Anterior cingulate cortex (tissue), 58 donors: ENCODE data around the gene PFN4.
A peak's percentile ranks its signal among the peaks of the same experiment; 100 is the strongest.
"Not testable (repeated sequence)": the region's sequence is repeated elsewhere in the genome, so short reads cannot be mapped to it uniquely, and the experiment has no call there.

Experiments
- DNase-seq, 58 donors: peaks; one replicate each; lab custom pipeline; 2025; lab: John Stamatoyannopoulos, UW

Gene PFN4, protein sequence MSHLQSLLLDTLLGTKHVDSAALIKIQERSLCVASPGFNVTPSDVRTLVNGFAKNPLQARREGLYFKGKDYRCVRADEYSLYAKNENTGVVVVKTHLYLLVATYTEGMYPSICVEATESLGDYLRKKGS

DNA sequence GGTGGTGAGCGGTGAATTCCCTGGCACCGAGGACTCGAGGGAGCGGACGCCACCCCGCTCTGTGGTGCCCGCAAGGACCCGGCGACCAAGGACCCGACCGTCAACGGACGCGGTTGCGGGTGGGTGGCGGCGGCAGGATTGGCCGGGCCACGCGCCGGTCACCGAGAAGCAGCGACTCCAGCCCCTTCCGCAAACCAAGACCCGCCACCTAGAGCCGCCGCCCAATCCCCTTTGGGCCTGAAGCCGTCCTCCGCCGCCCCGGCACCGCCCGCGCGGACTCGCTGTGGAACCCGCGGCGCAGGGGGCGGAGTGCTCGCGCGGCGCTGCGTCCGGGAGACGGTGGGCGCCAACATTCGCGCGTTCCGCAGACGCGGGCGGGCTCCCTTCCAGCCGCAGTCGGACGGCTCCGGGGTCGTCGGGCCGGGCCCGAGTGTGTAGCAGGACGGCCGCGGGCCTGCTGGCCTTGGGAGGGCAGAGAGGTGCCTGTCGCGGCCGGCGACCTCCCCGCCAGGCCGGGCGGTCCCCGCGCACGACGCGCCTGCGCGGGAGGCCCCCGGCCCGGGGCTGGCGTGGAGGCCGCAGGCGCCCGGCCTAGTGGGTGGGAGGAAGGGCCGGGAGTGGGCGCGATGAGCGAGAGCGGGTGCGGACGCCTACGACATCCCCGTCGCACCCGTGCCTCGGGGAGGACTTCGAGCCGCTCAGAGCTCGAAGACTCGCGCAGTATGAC is at the start of gene PFN4, which contains the start of gene FAM228B:
Gene PFN4, minus strand, starts transcription at position 140 of the 727 bp plus-strand sequence. CDS start 799 bp downstream, outside the sequence.
Gene FAM228B, plus strand, starts transcription at position 275 of the 727 bp plus-strand sequence. CDS start 893 bp downstream, outside the sequence.
- DNase-seq = peak; percentile 38 to 93 (median 82)

DNA sequence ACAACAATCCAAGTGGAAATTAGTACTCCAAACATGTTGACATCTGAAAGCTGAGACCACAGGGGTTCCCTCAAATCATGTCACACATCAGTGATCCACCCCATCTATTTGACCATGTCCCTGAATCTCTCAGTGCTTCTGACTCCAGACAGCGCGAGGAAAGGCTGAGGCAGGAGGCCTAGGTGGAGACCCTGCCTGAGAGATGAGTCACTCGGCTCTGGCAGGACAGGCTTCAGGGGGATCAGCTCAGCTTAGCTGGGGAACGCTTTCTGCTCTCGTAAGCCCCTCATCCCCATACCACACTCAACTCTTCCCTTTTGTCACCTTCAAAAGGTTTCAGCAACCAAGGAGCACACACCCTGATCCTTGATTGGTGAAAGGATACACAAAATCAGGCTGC is 45.9 kb upstream of the PFN4 start:
- DNase-seq = no peak

DNA sequence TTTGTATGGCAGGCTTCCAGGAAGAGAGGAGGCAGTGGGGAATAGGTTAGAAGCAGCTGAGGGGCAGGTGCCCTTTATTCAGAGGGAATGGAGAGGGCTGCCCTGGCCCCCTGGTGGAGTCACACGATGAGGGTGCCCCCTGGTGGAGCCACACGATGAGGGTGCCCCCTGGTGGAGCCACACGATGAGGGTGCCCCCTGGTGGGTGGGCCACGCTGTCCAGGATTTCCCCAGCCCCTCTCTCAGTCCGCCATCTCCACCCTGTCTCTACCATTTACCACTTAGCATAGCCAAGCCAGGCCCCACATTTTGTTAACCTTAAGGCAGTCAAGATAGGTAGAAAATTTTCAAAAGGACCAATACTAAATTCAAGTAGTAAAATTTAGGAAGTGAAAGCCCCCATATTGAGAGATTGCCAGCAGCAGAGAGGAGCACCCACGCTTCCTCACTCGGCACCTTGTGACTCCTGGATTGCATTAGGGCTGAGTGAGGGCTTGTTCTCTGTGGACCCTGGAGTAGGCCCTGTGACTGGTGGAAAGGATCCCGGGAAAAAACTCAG is 41.4 kb upstream of the PFN4 start:
- no peak for DNase-seq

DNA sequence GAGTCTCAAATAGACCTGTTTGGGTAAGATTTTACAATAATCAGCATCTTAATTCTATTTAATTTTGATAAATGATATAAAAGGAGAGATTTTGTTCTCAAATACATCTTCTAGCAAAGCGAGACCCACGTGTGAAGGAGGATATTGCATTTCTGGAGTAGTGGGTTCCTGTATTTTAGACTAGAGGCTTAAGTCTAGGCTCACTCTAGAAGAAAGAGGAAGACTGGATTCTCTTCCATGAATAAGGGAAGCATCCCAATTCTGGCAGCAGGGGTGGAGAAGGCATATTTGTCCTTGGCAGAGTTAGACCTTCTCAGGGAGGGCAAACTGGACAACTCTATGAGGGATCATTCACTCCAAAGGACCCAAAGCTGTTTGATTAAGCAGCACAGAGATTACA is 40.5 kb upstream of the PFN4 start:
- DNase-seq = no peak

DNA sequence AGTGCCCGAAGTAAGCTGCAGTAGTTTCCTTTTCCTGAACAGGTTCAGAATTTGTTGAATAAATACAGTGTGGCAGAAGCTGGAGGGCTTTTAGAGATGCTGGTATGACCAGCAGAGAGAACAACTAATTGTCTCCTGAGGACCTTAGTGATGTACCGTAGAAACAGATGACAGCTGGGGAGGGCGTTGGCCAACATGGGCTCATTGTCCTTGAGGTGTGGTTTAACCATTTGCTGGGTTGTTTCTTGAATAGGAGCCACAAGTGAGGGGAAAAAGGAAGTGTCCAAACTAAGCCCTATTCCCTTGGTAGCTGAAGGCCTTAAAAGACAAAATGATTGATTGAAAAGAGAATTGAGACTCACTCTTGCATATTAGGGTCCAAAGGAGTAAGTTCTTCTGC is 40.1 kb upstream of the PFN4 start:
- no peak for DNase-seq

DNA sequence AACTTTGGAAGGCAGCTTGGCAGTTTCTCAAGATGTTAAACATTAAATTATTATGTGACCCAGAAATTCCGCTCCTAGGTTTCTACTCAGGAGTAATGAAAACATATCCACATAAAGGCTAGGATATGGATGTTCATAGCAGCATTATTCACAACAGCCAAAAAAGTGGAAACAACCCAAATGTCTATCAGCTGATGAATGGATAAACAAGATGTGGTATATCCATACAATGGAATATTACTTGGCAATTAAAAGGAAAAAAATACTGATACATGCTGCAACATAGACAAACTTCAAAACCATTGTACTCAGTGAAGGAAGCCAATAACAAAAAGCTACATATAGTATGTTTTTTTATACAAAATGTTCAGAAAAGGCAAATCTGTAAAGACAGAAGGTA is 39.4 kb upstream of the PFN4 start:
- no peak for DNase-seq

DNA sequence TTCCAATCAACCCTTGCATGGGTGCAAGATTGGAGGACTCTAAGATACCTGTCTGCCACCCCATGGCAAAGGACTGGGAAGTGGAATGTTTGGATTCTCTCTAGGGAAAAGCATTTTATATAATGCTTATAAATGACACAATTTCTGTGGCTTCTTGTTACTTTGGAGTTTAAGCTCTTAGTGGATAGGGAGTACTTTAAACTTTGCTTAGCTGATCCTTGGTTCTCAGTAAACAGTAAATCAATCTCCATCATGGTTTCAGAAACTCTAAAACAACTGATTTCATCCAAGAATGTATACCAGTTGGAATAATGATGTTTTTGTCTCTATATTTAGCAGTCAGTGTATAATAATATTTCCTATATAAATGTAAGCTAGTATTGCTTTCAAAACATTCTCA is 37.6 kb upstream of the PFN4 start:
- DNase-seq = no peak

DNA sequence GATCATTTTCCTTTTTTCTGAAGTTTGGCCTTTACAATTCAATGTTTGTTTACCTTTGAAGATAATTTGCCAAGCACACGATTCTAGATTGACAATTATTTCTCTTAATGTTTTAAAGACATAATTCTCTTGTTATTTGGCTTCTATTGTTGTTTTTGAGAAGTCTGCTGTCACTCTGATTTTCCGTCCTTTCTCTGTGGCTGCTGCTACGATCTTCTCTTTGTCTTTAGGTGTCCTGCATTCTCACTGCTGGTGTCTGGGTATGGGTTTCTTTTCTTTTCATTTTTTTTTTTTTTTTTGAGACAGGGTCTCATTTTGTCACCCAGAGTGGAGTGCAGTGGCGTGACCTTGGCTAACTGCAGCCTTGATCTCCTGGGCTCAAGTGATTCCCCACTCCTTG is 36.6 kb upstream of the PFN4 start:
- no peak for DNase-seq

DNA sequence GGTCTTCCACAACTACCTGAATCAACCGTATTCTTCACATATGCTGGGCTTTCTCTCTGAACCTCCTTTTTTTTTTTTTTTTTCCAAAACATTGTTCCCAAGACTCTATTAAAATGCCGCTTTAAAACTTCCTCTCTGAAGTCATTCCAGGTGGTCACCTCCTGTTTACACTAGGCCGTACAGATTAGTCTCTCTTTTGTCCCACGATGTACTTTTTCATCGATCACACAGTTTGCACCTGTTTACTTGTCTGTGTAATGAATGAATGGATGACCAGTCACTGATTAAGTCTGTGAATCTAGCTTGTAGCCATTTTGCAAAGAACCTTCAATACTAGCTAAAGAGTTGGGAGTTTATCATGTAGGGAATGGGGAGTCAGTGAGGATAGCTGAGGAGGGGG is 35.0 kb upstream of the PFN4 start:
- no peak for DNase-seq

DNA sequence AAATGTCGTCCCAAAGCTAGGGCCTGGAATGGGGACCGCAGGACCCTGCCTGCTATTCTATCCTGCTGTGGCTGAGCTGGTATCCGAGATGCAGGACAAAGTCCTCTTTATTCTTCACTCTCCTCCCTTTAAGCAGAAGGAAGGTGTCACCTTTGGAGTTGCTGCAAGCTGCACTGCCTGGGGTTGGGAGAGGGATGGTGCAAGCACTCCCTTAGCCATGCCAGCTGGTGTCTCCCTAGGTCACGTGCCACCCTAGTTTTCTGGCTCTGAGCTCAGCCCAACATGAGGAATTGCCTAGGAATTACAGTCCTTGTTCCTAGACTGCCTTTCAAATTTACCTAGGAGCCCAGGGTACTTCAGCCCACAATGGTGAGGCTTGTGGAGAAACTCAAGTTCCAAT is 30.3 kb upstream of the PFN4 start:
- peak in 2 of 58 donors; percentile 4 to 6 for DNase-seq

DNA sequence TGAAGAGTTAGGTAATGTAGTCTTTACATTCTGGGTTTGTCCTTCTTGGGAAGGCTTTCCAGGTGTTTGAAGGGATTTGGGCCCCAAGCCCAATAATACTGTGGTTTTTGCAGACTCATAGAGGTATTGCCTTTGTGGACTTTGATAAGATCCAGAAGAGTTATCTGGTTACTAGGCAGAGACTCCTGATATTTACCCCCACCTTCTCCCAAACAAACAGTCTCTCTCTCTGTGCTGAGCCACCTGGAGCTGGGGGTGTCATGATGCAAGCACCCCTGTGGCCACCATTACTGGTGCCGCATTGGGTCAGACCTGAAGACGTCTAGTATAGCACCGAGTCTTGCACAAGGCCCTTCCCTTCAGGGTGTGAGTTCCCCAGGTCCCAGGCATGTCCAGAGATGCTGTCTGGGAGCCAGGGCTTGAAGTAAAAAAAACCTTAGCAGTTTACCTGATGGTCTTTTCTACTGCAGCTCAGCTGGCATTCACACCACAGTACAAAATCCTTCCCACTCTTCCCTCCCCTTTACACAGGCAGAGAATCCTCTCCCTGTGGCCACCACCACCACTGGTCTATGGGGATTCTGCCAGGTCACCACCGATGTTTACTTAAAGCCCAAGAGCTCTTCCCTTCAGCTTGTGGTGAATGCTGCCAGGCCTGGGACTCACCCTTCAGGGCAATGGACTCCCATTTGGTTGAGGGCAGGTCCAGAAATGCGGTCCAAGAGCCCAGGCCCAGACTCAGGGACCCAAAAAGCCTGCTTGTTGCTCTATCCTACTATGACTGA is 29.5 kb upstream of the PFN4 start:
- DNase-seq = no peak

DNA sequence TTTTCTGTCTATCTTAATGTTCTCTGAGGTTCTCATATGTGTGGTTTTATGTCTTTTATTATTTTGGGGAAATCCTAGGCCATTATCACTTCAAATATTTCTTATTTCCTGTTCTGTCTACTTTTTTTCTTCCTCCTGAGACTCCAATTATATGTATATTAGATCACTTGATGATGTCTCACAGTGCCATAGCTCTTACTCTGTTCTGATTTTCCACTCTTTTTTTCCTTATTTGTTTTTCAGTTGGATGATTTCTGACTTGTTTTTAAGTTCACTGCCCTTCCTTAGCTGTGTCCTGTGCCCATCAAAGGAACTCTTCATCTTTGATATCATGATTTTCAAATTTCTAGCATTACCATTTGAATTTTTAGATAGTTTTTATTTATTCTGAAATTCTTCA is 24.2 kb upstream of the PFN4 start:
- DNase-seq = no peak

DNA sequence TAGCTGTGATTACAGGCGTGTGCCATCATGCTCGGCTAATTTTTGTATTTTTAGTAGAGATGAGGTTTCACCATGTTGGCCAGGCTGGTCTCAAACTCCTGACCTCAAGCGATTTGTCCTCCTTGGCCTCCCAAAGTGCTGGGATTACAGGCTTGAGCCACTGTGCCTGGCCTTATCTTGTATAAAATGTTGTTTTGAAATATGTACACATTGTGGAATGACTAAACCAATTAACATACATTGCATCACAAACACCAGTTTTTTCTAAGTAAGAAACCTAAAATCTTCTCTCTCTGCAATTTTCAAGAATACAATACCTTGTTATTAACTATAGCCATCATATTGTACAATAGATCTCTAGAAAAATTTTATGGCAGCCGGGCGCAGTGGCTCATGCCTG is 17.2 kb upstream of the PFN4 start:
- not testable (repeated sequence) for DNase-seq

DNA sequence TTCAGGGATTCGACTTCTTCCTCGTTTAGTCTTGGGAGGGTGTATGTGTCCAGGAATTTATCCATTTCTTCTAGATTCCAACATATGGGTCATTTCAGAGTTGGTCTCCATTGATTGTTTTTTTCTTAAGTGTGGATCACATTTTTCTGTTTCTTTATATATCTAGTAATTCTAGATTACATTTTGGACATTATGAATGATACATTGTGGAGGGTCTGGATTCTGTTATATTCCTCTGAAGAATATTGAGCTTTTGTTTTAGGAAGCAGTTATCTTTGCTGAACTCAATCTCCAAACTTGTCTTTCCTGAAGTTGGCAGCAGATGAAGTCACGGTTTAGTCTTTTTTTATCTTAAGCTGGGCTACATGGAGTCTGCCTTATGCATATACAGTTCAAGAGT is 9.4 kb upstream of the PFN4 start:
- no peak for DNase-seq

DNA sequence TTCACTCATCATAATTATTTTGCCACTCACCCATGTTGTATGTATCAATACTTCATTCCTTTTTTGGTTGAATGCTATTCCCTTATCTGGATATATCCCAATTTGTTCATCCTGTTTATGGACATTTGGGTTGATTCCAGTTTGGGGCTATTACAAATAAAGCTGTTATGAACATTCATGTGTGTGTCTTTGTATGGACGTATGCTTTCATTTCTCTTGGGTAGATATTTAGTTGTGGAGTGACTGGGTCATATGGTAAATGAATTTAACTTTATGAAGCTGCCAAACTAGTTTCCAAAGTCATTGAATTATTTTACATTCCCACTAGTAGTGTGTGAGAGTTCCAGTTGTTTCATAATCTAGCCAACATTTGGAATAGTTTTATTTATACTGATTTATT is 2.8 kb upstream of the PFN4 start:
- no peak for DNase-seq

DNA sequence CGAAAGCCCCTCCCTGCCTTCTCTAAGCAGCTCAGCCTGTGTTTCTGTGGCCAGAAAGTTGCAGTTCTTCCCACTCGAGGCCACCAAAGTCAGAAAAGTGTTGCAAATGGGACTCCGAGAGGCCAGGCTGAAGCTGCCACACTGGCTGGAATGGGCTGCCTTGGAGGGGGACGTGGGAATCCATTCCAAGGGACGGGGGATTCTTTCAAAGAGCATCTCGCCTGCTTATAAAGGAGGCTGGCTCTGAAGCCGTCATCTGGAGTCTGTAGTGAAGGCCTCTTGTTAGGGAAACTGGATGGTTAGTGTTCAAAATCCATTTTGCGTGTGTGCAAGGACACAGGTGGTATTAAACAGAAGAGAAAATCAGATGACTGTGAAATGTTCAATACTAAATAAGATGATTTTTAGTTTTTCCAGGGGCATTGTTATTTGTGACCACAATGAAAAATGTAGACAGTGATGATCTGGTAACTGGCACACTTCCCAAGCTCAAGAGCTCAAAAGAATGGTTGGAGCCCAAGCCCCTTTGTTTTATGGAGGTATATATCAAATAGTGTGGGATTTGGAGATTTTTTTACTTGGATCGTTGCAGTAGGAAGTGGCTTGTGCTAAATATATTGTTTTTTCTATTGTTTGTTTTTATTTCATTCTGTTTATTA is 917 bp upstream of the PFN4 start:
- DNase-seq = peak in 12 of 58 donors; percentile 15 to 68 (median 50)

DNA sequence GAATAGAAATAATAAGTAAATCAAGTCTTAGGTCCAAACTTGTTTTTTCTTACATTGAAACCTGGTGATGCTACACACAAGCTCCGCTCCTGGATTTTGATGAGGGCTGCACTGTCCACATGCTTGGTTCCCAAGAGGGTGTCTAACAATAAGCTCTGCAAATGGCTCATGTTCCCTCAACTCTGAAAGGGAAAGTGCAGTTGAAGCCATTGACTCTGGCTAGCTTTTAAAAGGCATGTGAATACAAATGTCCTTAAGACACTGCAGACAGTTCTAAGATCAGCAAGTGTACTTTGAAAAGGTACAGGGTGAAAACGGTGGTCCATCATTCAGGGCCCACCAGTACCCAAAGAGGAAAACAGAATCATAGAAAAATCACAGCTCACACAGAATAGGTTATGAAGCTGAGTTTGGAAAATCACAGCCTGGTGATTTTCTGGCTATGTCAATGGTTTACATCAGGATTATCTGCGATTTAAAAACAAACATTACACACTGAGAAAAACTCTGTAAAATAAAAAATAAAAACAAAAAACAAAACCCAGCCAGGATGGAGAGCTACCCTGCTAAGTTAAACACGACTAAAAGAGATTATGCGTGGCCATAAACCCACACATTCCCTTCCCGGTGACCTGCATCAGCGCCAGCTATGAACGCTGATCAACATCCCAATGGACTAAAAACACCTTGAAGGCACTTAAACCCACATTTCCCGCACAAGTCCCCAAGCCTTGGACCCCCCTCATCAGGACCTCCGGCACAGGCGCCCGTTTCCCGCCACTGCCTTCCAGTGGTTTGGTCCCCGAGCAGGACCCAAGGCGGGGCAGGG is 554 bp downstream of the PFN4 start:
- peak in 2 of 58 donors; percentile 5 to 8 for DNase-seq

DNA sequence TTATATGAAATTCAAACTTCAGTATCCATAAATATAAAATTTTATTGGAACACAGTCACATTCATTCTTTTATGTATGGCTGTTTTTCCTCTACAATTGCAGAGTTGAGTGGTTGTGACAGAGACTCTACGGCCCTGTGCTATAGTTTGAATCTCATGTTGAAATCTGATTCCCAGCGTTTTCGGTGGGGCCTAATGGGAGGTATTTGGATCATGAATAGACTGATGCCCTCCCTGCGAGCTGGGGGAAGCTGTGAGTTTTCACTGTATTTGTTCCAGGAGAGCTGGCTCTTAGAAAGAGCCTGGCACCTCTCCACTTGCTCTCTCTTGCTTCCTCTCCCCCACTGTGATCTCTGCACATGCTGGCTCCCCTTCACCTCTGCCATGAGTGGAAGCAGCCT is 1.7 kb downstream of the PFN4 start:
- DNase-seq = peak in 4 of 58 donors; percentile 2 to 10 (median 5)

DNA sequence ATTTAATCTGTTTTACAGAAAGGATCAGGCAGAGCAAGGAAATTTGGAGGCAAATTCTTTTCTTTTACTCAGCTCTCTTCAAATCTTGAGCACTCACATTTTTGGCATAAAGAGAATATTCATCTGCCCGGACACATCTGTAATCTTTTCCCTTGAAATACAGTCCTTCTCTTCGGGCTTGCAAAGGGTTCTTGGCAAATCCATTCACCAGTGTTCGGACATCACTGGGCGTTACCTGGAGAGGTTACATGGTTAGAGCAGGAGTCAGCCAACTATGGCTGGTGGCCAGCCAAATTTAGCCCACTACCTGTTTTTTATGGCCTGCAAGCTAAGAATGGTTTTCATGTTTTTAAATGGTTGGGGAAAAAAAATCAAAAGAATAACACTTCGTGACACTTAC is 2.1 kb downstream of the PFN4 start:
- no peak for DNase-seq

DNA sequence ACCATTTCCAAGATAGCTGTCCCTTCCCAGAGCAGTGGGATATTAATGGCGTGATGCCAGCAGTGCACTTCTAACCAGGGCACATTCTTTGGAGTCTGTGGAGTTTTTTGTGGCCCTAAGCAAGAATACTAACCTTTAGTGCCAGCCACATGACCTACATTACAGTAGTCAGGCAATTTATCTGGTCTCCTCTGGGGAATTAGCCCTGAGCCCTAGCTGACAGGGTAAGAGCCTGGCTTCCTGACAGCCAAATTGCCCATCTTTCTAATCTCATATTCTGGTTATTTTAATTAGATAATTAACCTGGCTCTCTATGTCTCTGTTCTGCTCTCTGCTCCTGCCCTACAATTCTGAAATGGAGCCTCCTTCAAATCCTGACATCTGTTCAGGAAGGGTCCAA is 5.2 kb downstream of the PFN4 start:
- DNase-seq = no peak
